ENCODE data around the gene LRRC75B. TPM values are rescaled to one million over a fixed set of nuclear protein-coding genes. Genes with fewer than 3 reads are reported as not detected.
"Not testable (repeated sequence)": the region's sequence is repeated elsewhere in the genome, so short reads cannot be mapped to it uniquely, and the experiment has no call there.

The LRRC75B gene
- total RNA-seq, 1 donor from 2014 or later, result 5.6 TPM

GRCh38 chr22:24594569-24595120 lies 1.8 kb upstream of the LRRC75B start:
- TF ChIP-seq CTCF (IDR thresholded peaks at IDR 0.05; ENCODE audit: borderline replicate concordance), result no peak
- DNase-seq, result no peak
- Histone ChIP-seq H3K4me3 (no peak overlapping the region), H3K27ac (replicated peaks) (no peak overlapping the region), H3K36me3 (no peaks in the 10 kb centered on the region), H3K27me3 (ENCODE audit: low read depth) (no peaks in the 10 kb centered on the region), H3K4me1 (peaks cover 15% of the 10 kb centered on the region), H3K9me3 (replicated peaks) (no peaks in the 10 kb centered on the region)
- intact Hi-C loops (cut with micrococcal nuclease), result no loop called here

GRCh38 chr22:24593836-24594568 lies 1.1 kb upstream of the LRRC75B start:
- intact Hi-C loops (cut with micrococcal nuclease), result no loop called here
- no peaks in the 10 kb centered on the region for H3K27me3 ChIP-seq (ENCODE audit: low read depth)

GRCh38 chr22:24593559-24593835 lies 624 bp upstream of the LRRC75B start:
- peak overlapping the region; percentile 81 for H3K27ac ChIP-seq (replicated peaks)
- intact Hi-C loops (cut with micrococcal nuclease), result not testable (repeated sequence)

More at GRCh38 chr22:24593836-24594568, 1.1 kb upstream of the LRRC75B start:
- no peak for TF ChIP-seq CTCF (IDR thresholded peaks at IDR 0.05; ENCODE audit: borderline replicate concordance)
- Histone ChIP-seq H3K4me3 (peak overlapping the region; percentile 74), H3K36me3 (peaks cover 5% of the 10 kb centered on the region), H3K9me3 (replicated peaks) (no peaks in the 10 kb centered on the region), H3K4me1 (peaks cover 15% of the 10 kb centered on the region), H3K27ac (replicated peaks) (no peak overlapping the region)
- DNase-seq, result no peak

GRCh38 chr22:24592058-24592850 lies 619 bp downstream of the LRRC75B start:
- intact Hi-C loops (cut with micrococcal nuclease), result no loop called here
- Histone ChIP-seq H3K27me3 (ENCODE audit: low read depth) (no peaks in the 10 kb centered on the region), H3K9me3 (replicated peaks) (no peaks in the 10 kb centered on the region), H3K27ac (replicated peaks) (peak overlapping the region; percentile 81), H3K4me3 (peak overlapping the region; percentile 74), H3K4me1 (peaks cover 15% of the 10 kb centered on the region), H3K36me3 (peaks cover 10% of the 10 kb centered on the region)
- no peak for DNase-seq
- no peak for TF ChIP-seq CTCF (IDR thresholded peaks at IDR 0.05; ENCODE audit: borderline replicate concordance)

More at GRCh38 chr22:24593559-24593835, 624 bp upstream of the LRRC75B start:
- peak overlapping the region; percentile 74 for H3K4me3 ChIP-seq
- H3K27me3 ChIP-seq (ENCODE audit: low read depth); H3K9me3 ChIP-seq (replicated peaks); DNase-seq; H3K36me3 ChIP-seq: not testable (repeated sequence)
- H3K4me1 ChIP-seq, result peaks cover 15% of the 10 kb centered on the region

- Histone ChIP-seq H3K4me1 (peaks cover 15% of the 10 kb centered on the region), H3K27ac (replicated peaks) (no peak overlapping the region)
- intact Hi-C loops (cut with micrococcal nuclease), result no loop called here
Measured at GRCh38 chr22:24591286-24591830, 1.5 kb downstream of the LRRC75B start.

More at GRCh38 chr22:24591286-24591830, 1.5 kb downstream of the LRRC75B start:
- Histone ChIP-seq H3K36me3 (peaks cover 10% of the 10 kb centered on the region), H3K27me3 (ENCODE audit: low read depth) (no peaks in the 10 kb centered on the region), H3K4me3 (no peak overlapping the region), H3K9me3 (replicated peaks) (no peaks in the 10 kb centered on the region)
- TF ChIP-seq CTCF (IDR thresholded peaks at IDR 0.05; ENCODE audit: borderline replicate concordance), result no peak
- DNase-seq, result no peak
